Glutamatergic neuron (in vitro differentiated cells): ENCODE results near the gene TRIM62. TPM values are rescaled to one million over a fixed set of nuclear protein-coding genes. Genes with fewer than 3 reads are reported as not detected.
A peak's percentile ranks its signal among the peaks of the same experiment; 100 is the strongest.

ENCODE experiments used
- DNase-seq: peaks from one replicate; pipeline ENCODE4 v3.0.0; 2022
- H3K27ac Mint-ChIP-seq: one replicate; pipeline ENCODE4 v1.8.0; 2020; ENCODE audit warnings: mild to moderate bottlenecking, mixed read lengths, inconsistent platforms; ENCODE audit not compliant: unreplicated experiment
- H3K27me3 Mint-ChIP-seq: one replicate; pipeline ENCODE4 v1.8.0; 2020; ENCODE audit warnings: mild to moderate bottlenecking, moderate library complexity, mixed read lengths, inconsistent platforms; ENCODE audit not compliant: unreplicated experiment
- H3K36me3 Mint-ChIP-seq: one replicate; pipeline ENCODE4 v1.8.0; 2020; ENCODE audit warnings: mild to moderate bottlenecking, mixed read lengths, inconsistent platforms; ENCODE audit not compliant: unreplicated experiment
- H3K4me1 Mint-ChIP-seq: one replicate; pipeline ENCODE4 v1.8.0; 2020; ENCODE audit warnings: mild to moderate bottlenecking, low read depth, mixed read lengths, inconsistent platforms; ENCODE audit not compliant: unreplicated experiment
- H3K4me3 Mint-ChIP-seq: one replicate; pipeline ENCODE4 v1.8.0; 2020; ENCODE audit warnings: mild to moderate bottlenecking, mixed read lengths, inconsistent platforms; ENCODE audit not compliant: unreplicated experiment
- H3K9me3 Mint-ChIP-seq: one replicate; pipeline ENCODE4 v1.8.0; 2020; ENCODE audit warnings: mild to moderate bottlenecking, moderate library complexity, mixed read lengths, inconsistent platforms; ENCODE audit not compliant: unreplicated experiment
- total RNA-seq: library from RNA; stranded (reverse); fragmentation: NEBNext Ultra II Directional; extraction: Animal tissue kit (Norgen Biotek cat#: 25700); gene quantifications from one replicate; pipeline ENCODE4 v1.2.1, GENCODE V29; 2021; ENCODE audit not compliant: unreplicated experiment
- TF ChIP-seq, protein P1 (sequence below): fragments of 200-600 bp; sonication (generic); IDR thresholded peaks from one replicate; pipeline ENCODE4 v1.5.0; 2021; ENCODE audit not compliant: partially characterized antibody, unreplicated experiment

Gene TRIM62
- total RNA-seq, 1 donor from 2014 or later = 95.7 TPM

DNA sequence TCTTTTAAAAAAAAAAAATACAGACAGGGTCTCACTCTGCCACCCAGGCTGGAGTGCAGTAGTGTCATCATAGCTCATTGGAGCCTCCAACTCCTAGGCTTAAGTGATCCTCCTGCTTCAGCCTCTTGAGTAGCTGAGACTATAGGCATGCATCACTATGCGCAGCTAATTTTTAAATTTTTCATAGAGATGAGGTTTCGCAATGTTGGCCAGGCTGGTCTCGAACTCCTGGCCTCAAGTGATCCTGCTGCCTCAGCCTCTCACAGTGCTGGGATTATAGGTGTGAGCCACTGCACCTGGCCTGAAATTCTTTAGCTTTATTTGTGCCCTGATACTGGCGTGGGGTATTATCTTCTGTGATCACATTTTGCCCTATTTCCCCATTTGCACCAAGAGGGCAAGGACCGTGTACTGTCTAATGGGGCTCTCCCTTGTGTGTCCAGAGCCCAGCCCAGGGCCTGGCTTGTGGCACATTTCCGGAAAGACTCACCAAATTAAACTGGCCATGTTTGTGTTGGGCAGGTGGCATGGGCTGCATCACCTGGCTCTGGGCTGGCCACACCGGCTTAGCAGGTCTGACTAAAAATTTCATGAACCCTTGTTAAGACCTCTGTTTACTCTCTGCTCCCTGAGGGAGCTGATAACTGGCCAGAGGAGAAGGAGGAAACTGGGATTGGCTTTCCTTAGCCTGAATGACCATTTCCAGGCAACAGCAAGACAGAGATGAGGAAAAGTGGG lies 32.2 kb downstream of the TRIM62 start:
- H3K27me3 Mint-ChIP-seq = peaks cover 16% of the 10 kb centered on the region
- H3K36me3 Mint-ChIP-seq = peaks cover 3% of the 10 kb centered on the region
- H3K27ac Mint-ChIP-seq = peak overlapping the region; percentile 15
- TF ChIP-seq, protein P1, sequence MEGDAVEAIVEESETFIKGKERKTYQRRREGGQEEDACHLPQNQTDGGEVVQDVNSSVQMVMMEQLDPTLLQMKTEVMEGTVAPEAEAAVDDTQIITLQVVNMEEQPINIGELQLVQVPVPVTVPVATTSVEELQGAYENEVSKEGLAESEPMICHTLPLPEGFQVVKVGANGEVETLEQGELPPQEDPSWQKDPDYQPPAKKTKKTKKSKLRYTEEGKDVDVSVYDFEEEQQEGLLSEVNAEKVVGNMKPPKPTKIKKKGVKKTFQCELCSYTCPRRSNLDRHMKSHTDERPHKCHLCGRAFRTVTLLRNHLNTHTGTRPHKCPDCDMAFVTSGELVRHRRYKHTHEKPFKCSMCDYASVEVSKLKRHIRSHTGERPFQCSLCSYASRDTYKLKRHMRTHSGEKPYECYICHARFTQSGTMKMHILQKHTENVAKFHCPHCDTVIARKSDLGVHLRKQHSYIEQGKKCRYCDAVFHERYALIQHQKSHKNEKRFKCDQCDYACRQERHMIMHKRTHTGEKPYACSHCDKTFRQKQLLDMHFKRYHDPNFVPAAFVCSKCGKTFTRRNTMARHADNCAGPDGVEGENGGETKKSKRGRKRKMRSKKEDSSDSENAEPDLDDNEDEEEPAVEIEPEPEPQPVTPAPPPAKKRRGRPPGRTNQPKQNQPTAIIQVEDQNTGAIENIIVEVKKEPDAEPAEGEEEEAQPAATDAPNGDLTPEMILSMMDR = no peak
- H3K4me1 Mint-ChIP-seq = peaks cover 29% of the 10 kb centered on the region
- no peak for DNase-seq
- peaks cover 10% of the 10 kb centered on the region for H3K9me3 Mint-ChIP-seq
- no peak overlapping the region for H3K4me3 Mint-ChIP-seq

DNA sequence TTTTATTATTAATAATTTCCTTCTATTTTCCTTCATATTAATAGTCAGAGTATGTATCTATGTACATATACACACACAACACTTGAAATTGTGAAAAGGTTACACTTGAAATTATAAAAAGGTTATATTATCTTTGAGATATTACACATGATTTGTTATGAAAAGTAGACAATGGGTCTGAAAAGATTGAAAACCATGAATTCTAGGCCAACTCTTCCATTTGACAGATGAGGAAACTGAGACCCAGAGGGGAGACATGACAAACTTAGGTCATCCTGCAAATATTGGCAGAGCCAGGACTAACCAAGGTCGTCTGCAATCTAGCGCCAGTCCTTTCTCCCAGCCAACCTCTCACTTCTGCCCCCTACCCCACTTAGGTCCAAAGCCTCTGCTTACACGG lies 33.2 kb downstream of the TRIM62 start:
- Mint-ChIP-seq H3K27ac (no peak overlapping the region), H3K36me3 (peaks cover under 1% of the 10 kb centered on the region), H3K4me3 (no peak overlapping the region), H3K27me3 (peaks cover 16% of the 10 kb centered on the region), H3K4me1 (peaks cover 24% of the 10 kb centered on the region), H3K9me3 (peaks cover 10% of the 10 kb centered on the region)
- no peak for DNase-seq
- TF ChIP-seq, protein P1 = no peak

DNA sequence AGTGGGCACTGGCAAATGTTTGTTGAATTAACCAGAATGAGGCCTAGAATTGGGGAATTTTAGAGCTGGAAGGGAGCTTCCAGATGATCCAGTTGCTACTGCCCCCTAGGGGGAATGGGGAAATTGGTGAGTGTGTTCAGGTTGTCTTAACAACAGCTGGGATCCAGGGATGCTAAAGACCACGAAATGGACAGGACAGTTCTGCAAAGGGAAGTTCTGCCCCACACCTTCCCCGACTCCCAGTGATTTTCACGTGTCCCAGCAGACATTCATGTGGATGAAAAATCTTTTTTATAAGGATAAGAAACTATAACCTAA lies 33.9 kb downstream of the TRIM62 start:
- Mint-ChIP-seq H3K4me3 (no peak overlapping the region), H3K4me1 (peaks cover 27% of the 10 kb centered on the region), H3K27ac (no peak overlapping the region), H3K27me3 (peaks cover 14% of the 10 kb centered on the region), H3K36me3 (no peaks in the 10 kb centered on the region), H3K9me3 (peaks cover 10% of the 10 kb centered on the region)
- DNase-seq = no peak
- TF ChIP-seq, protein P1 = peak; percentile 17

DNA sequence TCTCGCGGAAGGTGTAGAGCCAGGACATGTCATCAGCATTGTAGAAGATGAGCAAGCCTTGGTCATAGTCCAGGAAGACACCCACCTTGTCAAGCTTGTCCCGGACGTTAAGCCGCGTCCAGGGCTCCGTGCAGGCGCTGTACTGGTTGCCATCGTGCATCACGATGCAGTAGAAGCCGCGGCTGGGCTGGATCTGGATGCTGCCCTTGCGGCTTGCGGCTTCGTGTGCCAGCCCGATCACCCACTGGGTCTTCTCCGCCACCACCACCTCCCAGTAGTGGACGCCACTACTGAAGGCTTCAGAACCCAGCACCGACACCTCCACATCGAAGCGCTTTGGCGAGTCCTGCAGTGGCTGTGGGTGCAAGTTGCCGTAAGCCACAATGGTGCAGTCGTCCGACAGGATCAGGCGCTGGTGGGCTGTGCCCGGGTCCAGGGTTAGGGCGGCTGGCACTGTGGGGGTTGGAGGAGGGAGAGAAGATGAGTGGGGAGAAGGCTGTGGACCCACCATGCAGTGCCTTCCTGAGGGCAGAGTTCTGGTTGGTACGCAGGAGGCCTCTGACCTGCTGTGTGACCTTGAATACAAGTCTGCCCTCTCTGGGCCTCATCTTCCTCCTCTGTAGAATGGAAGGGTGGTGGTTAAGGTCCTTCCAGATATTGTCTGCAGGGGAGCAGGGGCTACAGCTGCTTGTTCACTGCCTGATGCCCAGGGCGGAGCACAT lies 34.4 kb downstream of the TRIM62 start:
- DNase-seq = no peak
- Mint-ChIP-seq H3K4me1 (peaks cover 27% of the 10 kb centered on the region), H3K27ac (no peak overlapping the region), H3K27me3 (peaks cover 10% of the 10 kb centered on the region), H3K4me3 (no peak overlapping the region), H3K9me3 (peaks cover 8% of the 10 kb centered on the region), H3K36me3 (no peaks in the 10 kb centered on the region)
- TF ChIP-seq, protein P1 = no peak

DNA sequence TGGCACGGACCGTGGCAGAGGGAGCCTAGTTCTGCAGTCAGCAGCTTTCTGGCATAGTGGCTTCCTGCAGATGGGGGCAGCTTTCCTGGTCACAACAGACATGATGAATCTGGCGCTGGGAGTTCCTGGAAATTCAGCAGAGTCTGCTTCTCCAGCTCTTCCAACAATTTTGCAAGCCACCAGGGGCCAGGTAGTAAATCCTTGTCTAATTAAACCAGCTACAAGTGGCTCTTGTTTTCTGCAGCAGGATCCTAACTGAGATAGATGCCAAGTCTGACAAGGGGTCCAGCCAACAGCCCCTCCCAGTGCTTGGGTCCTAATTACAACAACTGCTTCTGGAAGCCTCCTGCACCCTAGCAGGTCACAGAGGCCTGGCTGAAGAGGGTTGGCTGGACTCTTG lies 35.8 kb downstream of the TRIM62 start:
- Mint-ChIP-seq H3K27me3 (peaks cover 5% of the 10 kb centered on the region), H3K27ac (no peak overlapping the region), H3K36me3 (no peaks in the 10 kb centered on the region), H3K4me1 (peaks cover 29% of the 10 kb centered on the region), H3K9me3 (no peaks in the 10 kb centered on the region), H3K4me3 (no peak overlapping the region)
- DNase-seq = no peak
- TF ChIP-seq, protein P1 = no peak
